Natural killer cell treated with Interleukin-12 subunit alpha and Interleukin-12 subunit beta and Interleukin-15 and Interleukin-18, amount 100 ng/mL, for 72 hours (primary cell): ENCODE results near the gene BATF2. TPM values are rescaled to one million over a fixed set of nuclear protein-coding genes. Genes with fewer than 3 reads are reported as not detected.
A peak's percentile ranks its signal among the peaks of the same experiment; 100 is the strongest.
"Not testable (repeated sequence)": the region's sequence is repeated elsewhere in the genome, so short reads cannot be mapped to it uniquely, and the experiment has no call there.

Source experiments
- ATAC-seq, 2 donors: fragments of 150-1000 bp; cut with Tn5 transposase in 1 of 2; sonication (Bioruptor Pico), chemical (Tn5 transposase) in 1 of 2; 2 replicates each; pipeline ENCODE4 v1.10.0; 2021
- DNase-seq: peaks from one replicate; pipeline ENCODE4 v3.0.0; 2022; ENCODE audit warnings: low spot score
- H3K27ac Mint-ChIP-seq, 2 donors: 1 replicate in 1 of 2; 2 replicates in 1 of 2; pipeline ENCODE4 v1.8.0; 2022; ENCODE audit warnings: mixed read lengths in 2 of 2, mild to moderate bottlenecking in 1 of 2, moderate library complexity in 1 of 2
- H3K27me3 Mint-ChIP-seq, 2 donors: 1 replicate in 1 of 2; 2 replicates in 1 of 2; pipeline ENCODE4 v1.8.0; 2022; ENCODE audit warnings: mixed read lengths in 2 of 2
- H3K36me3 Mint-ChIP-seq: one replicate; pipeline ENCODE4 v1.8.0; 2022; ENCODE audit warnings: mixed read lengths
- H3K4me1 Mint-ChIP-seq, 2 donors: 1 replicate in 1 of 2; 2 replicates in 1 of 2; pipeline ENCODE4 v1.8.0; 2022; ENCODE audit warnings: low read depth in 2 of 2, mixed read lengths in 2 of 2, mild to moderate bottlenecking in 1 of 2
- H3K4me3 Mint-ChIP-seq: one replicate; pipeline ENCODE4 v1.8.0; 2022; ENCODE audit warnings: mixed read lengths
- H3K9me3 Mint-ChIP-seq: 2 replicates; pipeline ENCODE4 v1.8.0; 2022; ENCODE audit warnings: mixed read lengths
- total RNA-seq, 2 donors: library from RNA; stranded (reverse); gene quantifications; one replicate each; pipeline ENCODE4 v1.2.3, GENCODE V29; 2022

BATF2 gene
- total RNA-seq, 2 donors from 2014 or later = not detected

DNA sequence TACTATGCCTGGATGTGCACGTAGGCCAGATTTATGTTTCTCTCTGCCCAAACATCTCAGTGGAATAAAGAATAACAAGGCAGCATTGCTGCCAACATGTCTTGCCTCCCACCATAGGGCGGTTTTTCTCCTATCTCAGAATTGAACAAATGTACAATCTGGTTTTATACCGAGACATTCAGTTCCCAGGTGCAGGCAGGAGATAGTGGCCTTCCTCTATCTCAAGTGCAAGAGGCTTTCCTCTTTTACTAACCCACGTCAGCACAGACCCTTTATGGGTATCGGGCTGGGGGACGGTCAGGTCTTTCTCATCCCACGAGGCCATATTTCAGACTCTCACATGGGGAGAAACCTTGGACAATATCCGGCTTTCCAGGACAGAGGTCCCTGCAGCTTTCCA lies 26.7 kb upstream of the BATF2 start:
- not testable (repeated sequence) for H3K27me3 Mint-ChIP-seq, ATAC-seq, H3K27ac Mint-ChIP-seq, H3K36me3 Mint-ChIP-seq, H3K9me3 Mint-ChIP-seq, H3K4me3 Mint-ChIP-seq, DNase-seq
- H3K4me1 Mint-ChIP-seq = peaks cover 16 to 21% of the 10 kb centered on the region in 2 donors

- ATAC-seq (no peak), DNase-seq (no peak)
- H3K4me3 Mint-ChIP-seq = no peak overlapping the region
- H3K4me1 Mint-ChIP-seq = peaks cover 5 to 15% of the 10 kb centered on the region in 2 donors
- H3K36me3 Mint-ChIP-seq = peaks cover 4% of the 10 kb centered on the region
- no peaks in the 10 kb centered on the region for H3K27me3 Mint-ChIP-seq
- H3K9me3 Mint-ChIP-seq = no peaks in the 10 kb centered on the region
- peak overlapping the region in 1 of 2 donors; percentile 47 for H3K27ac Mint-ChIP-seq
Observed at GRCh38 chr11:65021509-65021908, 24.7 kb upstream of the BATF2 start.

GRCh38 chr11:65021003-65021402 lies 24.2 kb upstream of the BATF2 start:
- DNase-seq (no peak), ATAC-seq (peak; percentile 85 to 88)
- H3K9me3 Mint-ChIP-seq = no peaks in the 10 kb centered on the region
- peaks cover 4% of the 10 kb centered on the region for H3K36me3 Mint-ChIP-seq
- no peak overlapping the region for H3K4me3 Mint-ChIP-seq
- H3K27ac Mint-ChIP-seq = peak overlapping the region in 1 of 2 donors; percentile 47
- no peaks in the 10 kb centered on the region for H3K27me3 Mint-ChIP-seq
- peaks cover 10 to 17% of the 10 kb centered on the region in 2 donors for H3K4me1 Mint-ChIP-seq

GRCh38 chr11:65019824-65020223 lies 23.1 kb upstream of the BATF2 start:
- Mint-ChIP-seq H3K4me3 (no peak overlapping the region), H3K27me3 (no peaks in the 10 kb centered on the region), H3K36me3 (peaks cover 4% of the 10 kb centered on the region), H3K4me1 (peaks cover 17 to 21% of the 10 kb centered on the region in 2 donors), H3K27ac (no peak overlapping the region), H3K9me3 (no peaks in the 10 kb centered on the region)
- no peak for ATAC-seq
- DNase-seq = no peak

- Mint-ChIP-seq H3K4me3 (no peak overlapping the region), H3K27me3 (no peaks in the 10 kb centered on the region), H3K36me3 (peaks cover 4% of the 10 kb centered on the region), H3K9me3 (no peaks in the 10 kb centered on the region), H3K27ac (no peak overlapping the region), H3K4me1 (peaks cover 24 to 26% of the 10 kb centered on the region in 2 donors)
- ATAC-seq (no peak), DNase-seq (no peak)
Observed at GRCh38 chr11:65017937-65018336, 21.2 kb upstream of the BATF2 start.

- H3K4me1 Mint-ChIP-seq = peaks cover 26 to 28% of the 10 kb centered on the region in 2 donors
- DNase-seq = no peak
- no peak overlapping the region for H3K4me3 Mint-ChIP-seq
- no peaks in the 10 kb centered on the region for H3K9me3 Mint-ChIP-seq
- peak overlapping the region in 1 of 2 donors; percentile 12 for H3K27ac Mint-ChIP-seq
- no peak for ATAC-seq
- H3K36me3 Mint-ChIP-seq = peaks cover 4% of the 10 kb centered on the region
- H3K27me3 Mint-ChIP-seq = no peaks in the 10 kb centered on the region
Observed at GRCh38 chr11:65016705-65017104, 19.9 kb upstream of the BATF2 start.

DNA sequence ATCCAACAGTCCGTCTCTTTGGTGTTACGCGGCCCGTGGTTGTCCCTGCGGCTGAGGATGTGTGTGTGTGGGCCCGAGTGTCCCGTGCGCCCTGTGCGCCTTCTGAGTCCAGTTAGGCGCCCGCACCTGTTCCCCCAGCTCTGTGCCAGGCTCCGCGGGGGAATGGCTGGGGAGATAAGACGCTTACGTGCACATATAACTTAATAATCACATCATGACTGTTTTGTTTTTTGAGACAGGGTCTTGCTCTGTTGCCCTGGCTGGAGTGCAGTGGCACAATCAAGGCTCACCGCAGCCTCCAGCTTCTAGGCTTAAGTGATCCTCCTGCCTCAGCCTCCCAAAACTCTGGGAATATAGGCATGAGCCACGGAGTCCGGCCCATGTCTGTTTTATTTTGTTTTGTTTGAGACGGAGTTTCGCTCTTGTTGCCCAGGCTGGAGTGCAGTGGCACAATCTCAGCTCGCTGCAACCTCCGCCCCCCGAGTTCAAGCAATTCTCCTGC lies 18.0 kb upstream of the BATF2 start:
- Mint-ChIP-seq H3K9me3 (no peaks in the 10 kb centered on the region), H3K27me3 (no peaks in the 10 kb centered on the region), H3K4me1 (peaks cover 22 to 26% of the 10 kb centered on the region in 2 donors), H3K36me3 (peaks cover 4% of the 10 kb centered on the region), H3K4me3 (peak overlapping the region; percentile 83), H3K27ac (peak overlapping the region; percentile 60 to 85)
- DNase-seq = no peak
- no peak for ATAC-seq

DNA sequence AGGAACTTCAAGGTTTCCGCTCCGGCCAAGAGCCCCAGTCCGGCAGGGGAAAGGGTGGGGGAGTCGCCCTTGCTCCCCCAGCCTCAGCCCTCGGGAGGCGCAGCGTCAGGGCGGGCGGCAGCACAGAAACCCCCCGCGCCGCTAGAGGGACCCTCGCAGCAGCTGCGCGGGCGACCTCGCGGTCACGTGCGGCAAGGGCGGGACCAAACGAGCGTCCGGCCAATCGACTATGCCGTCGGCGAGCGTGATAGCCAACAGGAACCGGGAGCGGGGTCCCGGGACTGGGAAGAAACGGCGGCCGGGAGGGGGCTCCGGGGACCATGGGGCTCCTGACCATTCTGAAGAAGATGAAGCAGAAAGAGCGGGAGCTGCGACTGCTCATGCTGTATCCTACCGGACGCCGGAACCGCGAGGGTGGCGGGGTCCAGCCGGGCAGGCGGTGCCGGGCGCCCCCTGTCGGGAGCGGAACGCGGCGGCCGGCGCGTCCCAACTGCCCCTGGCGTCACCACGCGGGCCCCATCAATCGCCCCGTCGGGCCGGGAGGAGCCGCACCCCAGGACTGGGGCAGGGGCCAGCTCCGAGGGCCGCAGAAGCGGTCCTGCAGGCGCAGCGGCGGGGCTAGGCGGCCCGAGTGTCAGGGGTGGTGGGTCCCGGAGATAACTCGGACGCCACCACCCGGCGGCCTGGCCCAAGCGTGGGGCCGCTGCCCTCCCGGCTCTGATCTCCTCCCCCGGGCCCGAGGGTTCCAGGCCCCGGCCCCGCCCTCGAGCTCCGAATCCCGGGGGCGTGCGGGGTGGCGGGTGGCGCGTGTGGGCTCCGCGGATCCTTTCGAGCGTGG lies 17.3 kb upstream of the BATF2 start, which contains the start of gene ARL2:
Gene ARL2, plus strand, starts transcription at position 273 of the 838 bp plus-strand sequence. Its CDS starts 48 bp downstream, at position 321.
- Mint-ChIP-seq H3K4me1 (peaks cover 22 to 26% of the 10 kb centered on the region in 2 donors), H3K27ac (peak within 1 kb of the TSS; percentile 85 to 86), H3K27me3 (no peaks in the 10 kb centered on the region), H3K9me3 (no peaks in the 10 kb centered on the region), H3K36me3 (peaks cover 4% of the 10 kb centered on the region), H3K4me3 (peak within 1 kb of the TSS; percentile 83)
- DNase-seq = peak; percentile 91
- ATAC-seq = peak; percentile 87 to 93

DNA sequence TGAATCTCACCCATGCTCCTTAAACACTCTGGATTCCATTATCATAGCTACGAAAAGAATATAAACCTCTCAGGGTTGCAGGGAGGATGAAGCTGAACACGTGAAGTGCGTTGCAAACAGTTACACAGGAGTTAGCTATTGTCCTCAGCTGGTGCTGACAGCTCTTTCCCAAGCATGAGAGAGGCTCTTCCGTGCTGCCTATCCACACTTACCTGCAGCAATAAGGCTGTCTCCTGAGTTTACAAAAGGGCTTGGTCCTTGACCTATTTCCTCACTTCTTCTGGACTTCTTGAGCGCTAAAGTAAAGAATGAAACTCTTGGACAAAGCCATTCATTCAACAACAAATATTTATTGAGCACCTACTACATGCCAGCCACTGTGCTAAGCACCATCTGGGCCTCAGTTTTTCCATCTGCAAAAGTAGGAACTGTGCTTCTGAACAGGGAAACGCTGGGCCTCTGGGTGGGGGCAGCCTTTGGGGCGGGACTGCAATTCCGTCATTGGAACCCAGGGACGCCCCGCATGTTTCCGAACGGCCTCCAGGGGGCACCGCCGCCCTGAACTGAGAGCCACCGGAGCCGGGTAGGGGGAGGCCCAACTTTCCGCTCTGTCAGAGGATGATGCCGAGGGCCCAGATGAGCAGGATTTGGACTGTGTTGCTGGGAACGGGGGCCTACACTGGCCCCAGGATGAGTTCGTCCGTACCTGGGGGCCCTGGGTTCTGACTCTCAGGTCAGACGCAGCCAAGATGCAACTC lies 16.5 kb upstream of the BATF2 start:
- Mint-ChIP-seq H3K27me3 (no peaks in the 10 kb centered on the region), H3K9me3 (no peaks in the 10 kb centered on the region), H3K27ac (peak overlapping the region; percentile 84 to 86), H3K4me3 (peak overlapping the region; percentile 83), H3K4me1 (peaks cover 22 to 26% of the 10 kb centered on the region in 2 donors), H3K36me3 (peaks cover 4% of the 10 kb centered on the region)
- ATAC-seq = peak; percentile 91 to 92
- DNase-seq = peak; percentile 92

DNA sequence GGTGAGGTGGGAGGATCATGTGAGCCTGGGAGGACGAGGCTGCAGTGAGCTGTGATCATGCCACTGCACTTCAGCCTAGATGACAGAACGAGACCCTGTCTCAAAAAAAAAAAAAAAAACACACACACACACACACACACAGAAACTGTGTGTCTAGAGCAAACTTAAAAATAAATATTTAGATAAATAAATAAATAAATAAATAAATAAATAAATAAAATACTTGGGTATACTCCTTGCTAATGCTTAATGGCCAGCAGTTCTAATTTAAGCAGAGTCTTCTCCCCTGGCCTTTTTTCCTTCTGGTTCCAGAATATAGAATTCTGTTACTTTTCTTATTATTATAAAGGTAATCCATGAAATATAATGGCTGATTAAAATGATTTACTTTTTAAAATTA lies 12.1 kb upstream of the BATF2 start:
- Mint-ChIP-seq H3K9me3 (no peaks in the 10 kb centered on the region), H3K4me1 (peaks cover 7 to 9% of the 10 kb centered on the region in 2 donors)

DNA sequence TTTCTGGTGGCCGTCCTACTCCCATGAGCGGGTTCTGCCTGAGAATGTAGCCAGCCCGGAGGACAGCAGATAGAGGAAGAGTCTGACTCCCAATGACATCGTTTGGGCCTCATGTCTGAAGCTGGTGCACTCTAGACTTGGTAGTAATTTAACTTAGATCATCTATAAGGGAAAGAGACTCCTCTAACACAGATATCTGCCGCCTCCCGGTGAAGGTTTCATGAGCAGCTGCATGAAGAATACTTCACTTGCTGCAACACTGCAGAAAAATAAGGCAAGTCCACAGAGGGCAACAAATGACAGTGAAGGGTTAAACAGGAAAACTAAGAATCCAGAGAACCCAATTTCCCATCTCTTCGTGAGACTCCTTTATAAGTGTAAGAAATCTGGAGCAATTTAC lies 11.2 kb upstream of the BATF2 start:
- H3K9me3 Mint-ChIP-seq = no peaks in the 10 kb centered on the region
- no peaks in the 10 kb centered on the region for H3K27me3 Mint-ChIP-seq
- H3K4me3 Mint-ChIP-seq = no peak overlapping the region
- ATAC-seq = no peak
- H3K27ac Mint-ChIP-seq = no peak overlapping the region
- H3K4me1 Mint-ChIP-seq = peaks cover 3% of the 10 kb centered on the region in 2 donors
- DNase-seq = no peak
- no peaks in the 10 kb centered on the region for H3K36me3 Mint-ChIP-seq

More for the DNA sequence above, 12.1 kb upstream of the BATF2 start:
- Mint-ChIP-seq H3K27me3 (no peaks in the 10 kb centered on the region), H3K36me3 (no peaks in the 10 kb centered on the region), H3K27ac (no peak overlapping the region), H3K4me3 (no peak overlapping the region)
- no peak for ATAC-seq
- DNase-seq = no peak

DNA sequence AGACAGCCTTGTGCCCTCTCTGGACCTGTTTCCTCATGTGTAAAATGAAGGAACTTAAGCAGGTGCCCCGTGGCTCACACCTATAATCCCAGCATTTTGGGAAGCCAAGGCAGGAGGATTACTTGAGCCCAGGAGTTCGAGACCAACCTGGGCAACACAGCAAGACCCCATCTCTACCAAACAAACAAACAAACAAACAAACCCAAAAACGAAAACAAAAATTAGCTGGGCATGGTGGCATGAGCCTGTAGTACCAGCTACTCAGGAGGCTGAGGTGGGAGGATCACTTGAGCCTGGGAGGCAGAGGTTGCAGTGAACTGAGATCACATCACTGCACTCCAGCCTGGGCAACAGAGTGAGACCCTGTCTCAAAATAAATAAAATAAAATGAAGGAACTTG lies 7.2 kb upstream of the BATF2 start:
- H3K4me3 Mint-ChIP-seq, ATAC-seq, DNase-seq, H3K9me3 Mint-ChIP-seq, H3K4me1 Mint-ChIP-seq, H3K36me3 Mint-ChIP-seq, H3K27ac Mint-ChIP-seq, H3K27me3 Mint-ChIP-seq: not testable (repeated sequence)

DNA sequence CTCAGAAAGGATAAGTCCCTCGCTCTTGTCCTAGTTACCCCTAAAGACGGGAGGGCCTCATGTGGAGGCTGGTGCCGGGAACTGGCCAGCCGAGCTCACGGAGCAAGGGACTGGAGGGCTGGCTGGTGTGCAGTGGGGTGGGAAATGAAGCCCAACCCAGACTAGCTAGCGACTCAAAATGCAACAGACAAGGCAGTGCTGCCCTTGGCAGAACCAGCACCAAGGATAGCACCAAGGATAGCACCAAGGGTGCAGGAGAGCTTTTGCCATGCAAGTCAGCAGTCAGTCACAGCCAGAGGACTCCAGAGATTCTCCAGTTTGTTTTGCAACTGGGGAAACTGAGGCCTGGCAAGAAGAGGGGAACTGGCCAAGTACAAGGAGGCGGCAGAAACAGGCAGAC lies 6.5 kb upstream of the BATF2 start:
- ATAC-seq (no peak), DNase-seq (no peak)
- Mint-ChIP-seq H3K36me3 (no peaks in the 10 kb centered on the region), H3K4me1 (peaks cover 4 to 7% of the 10 kb centered on the region in 2 donors), H3K27me3 (no peaks in the 10 kb centered on the region), H3K27ac (no peak overlapping the region), H3K4me3 (no peak overlapping the region), H3K9me3 (no peaks in the 10 kb centered on the region)

- DNase-seq (no peak), ATAC-seq (no peak)
- Mint-ChIP-seq H3K27ac (no peak overlapping the region), H3K9me3 (no peaks in the 10 kb centered on the region), H3K27me3 (no peaks in the 10 kb centered on the region), H3K4me1 (peaks cover 7 to 9% of the 10 kb centered on the region in 2 donors), H3K4me3 (no peak overlapping the region), H3K36me3 (no peaks in the 10 kb centered on the region)
Observed at GRCh38 chr11:65002706-65003105, 5.9 kb upstream of the BATF2 start.
